ENCODE measurements around the gene IRF1.

The IRF1 gene

DNA sequence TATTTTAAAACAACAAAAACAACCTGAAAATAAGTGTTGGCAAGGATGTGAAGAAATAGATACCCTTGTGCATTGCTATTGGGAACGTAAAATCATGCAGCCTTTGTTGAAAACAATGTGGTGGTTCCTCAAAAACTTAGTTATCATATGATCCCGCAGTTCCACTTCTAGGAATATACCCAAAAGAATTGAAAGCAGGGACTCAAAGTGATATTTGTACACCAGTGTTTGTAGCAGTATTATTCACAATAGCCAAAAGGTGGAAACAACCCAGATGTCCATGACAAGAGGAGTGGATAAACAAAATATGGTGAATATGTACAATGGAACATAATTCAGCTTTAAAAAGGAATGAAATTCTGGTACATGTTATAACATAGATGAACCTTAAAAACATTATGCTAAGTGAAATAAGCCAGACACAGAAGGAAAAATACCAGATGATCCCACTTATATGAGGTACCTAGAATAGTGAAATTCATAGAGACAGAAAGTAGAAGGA is 29.0 kb downstream of the IRF1 start:
- no peak for DNase-seq (ENCODE audit: low read depth, low spot score)

DNA sequence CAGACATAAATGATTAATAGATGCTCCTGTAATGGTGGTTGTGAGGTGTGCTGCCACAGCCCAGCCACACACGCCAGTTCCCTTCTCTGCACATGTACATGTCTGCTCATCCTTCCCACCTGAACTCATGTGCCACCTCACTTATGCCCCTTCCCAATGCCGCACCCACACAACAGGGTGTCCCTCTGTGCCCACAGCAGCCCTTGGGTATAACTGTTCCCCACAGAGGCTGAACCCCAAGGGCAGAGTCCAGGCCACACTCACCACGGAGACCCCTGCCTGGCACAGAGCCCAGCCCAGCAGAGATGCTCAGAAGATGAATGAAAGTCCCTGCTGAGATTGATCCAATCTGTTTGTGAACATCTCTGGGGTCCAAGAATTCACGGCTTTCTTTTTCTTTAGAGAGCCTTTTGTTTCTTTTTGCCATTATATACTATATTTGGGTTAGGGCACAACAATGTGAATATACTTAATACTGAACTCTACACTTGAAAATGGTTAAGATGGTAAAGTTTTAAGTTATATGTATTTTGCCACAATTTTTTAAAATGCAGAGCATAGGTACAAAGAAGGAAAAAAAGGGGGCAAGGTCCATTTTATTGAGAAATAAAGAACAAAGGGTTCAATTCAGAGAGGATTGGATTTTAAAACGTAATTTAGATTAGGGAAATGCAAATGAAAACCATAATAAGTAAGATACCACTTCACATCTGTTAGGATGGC is 29.6 kb downstream of the IRF1 start:
- DNase-seq (ENCODE audit: low read depth, low spot score): no peak

DNA sequence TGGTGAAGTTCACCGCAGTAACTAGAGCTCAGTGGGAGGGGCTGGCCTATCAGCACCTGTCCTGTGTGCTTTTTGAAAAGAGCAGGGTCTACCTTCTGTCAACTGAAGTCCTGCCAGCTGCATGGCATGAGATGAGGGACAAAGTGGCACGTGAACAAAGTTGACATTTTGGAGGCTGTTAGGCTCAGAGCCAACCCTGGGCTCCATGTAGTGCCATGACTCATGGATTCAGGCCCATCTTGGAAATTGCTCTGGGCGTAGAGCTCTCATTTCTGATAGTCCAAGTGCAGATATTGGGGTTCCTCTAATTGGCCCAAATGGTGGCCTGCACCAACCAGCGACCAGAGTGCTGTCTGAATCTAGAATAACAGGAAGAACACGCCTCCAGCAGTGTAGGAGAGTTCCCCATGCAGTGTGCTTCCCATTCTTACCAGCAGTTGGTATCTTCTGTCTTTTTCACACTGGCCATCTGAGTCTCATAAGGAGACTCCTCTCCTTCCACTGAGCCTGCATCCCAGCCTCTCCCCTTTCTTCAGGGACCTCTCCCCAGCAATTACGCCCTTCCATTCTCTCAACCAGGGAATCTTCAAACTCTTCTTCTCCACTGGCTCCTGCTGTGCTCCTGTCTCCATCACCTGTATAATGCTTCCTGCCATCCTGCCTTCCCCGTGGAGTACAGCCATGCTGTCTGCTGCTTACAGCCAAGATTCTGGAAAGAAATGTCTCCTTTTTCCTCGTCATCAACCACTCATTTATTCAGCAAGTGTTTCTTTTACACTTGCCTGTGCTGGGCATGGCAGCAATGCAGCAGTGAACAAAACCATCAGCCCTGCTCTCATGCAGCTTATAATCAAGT is 30.4 kb downstream of the IRF1 start:
- no peak for DNase-seq (ENCODE audit: low read depth, low spot score)

DNA sequence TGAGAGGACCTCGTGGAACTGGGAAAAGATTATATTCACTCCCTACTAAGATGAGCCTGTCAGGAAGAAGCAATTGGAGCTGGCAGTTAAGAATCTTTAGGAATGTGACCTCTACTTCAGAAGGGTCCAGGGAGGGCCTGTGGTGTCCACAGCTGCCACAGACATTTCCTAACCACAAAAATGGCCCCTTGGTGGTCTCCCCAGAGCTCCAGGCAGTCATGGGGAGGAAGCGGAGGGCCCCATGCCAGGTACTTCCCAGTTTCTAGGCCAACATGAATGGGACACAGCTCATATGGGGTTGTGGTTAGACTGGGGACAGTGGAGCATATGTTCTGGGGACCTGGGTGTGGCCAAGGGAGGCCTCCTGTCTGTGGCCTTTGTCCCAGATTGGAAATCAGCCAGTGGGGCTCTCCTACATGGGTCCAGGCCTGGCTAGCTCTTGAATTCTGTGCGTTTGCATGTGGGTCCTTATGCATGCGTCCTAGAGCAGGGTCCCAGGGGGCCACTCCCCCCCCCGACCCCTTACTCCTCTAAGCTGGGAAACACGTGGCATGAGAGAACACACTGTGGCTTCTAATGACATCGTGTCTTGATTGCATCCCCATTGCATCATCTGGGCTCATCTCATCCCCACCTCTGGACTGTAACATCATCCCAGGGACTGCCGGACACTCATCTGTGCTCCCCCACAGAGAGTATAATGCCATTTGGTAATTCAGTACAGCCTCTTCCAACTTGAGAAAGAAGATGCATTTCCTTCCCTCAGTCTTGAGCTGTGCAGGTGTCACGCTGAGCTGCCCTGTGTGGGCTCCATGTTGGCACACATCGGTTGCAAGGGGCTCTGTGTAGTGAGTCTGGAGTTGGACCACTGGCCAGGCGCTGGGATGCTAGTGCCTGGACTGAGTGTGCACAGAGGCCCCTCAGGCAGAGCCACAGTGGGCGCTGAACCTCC is 31.3 kb downstream of the IRF1 start:
- no peak for DNase-seq (ENCODE audit: low read depth, low spot score)

DNA sequence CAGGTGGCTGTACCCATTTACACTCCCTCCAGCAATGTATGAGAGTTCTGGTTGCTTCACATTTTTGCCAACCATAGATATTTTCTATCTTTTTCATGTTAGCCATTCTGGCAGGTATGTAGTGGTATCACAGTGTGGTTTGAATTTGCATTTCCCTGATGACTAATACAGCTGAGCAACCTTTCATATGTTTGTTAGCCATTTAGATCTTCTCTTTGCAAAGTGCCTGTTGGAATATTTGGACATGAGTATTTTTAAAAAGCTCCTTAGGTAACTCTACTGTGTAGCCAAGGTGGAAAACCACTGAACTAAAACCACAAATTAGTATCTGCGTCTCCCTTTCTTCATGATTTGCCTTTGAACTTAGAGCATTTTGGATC is 31.9 kb downstream of the IRF1 start:
- no peak for DNase-seq (ENCODE audit: low read depth, low spot score)

DNA sequence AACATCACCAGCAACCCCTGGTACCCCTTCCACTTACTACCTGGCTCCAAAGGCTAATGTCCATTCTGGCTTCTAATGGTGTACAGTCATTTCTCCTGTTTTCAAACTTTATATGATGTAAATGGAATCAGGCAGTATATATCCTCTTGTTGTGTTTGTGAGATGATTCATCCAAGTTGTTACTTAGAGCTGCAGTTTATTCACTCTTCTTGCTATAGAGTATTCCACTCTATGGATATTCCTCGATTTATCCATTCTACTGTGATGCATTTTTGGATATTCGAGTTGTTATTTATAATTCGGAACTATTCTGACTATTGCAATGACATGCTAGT is 32.4 kb downstream of the IRF1 start:
- DNase-seq (ENCODE audit: low read depth, low spot score): no peak

DNA sequence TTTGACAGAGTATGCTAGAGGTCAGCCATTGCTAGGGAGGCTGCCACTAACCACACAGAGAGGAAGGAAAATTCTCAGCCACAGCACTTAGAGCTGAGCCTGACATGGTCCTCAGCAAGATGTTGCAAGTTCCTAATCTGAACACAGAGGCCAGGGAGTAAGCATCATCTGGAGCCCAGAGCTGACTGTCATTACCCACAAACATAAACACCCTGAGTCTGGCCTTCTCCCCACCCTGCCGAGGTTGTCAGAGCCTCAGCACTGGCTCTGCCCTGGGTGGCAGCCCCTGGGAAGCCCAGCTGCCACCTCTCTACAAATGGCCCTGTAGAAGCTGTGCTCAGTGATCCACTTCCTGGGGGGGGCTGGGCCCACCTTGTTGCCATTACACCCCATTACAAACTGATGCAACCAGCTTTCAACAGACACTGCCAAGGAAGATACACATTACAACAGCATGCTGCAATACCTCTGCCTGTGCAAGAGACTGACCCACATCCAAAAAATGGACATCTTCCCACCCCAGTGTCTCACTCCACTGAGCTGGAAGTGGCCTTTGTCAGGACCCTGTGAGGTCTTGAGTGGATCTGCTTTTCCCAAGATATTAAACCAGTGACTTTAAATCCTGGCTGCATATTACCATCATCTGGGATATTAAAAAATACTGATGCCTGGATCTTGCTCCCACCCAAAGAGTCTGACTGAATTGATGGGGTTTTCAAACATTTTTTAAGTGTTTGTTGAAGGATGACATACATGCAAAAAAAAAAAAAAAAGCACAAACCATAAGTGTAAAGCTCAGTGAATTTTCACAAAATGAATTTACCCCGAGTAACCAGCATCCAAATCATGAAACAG is 33.0 kb downstream of the IRF1 start:
- no peak for DNase-seq (ENCODE audit: low read depth, low spot score)

DNA sequence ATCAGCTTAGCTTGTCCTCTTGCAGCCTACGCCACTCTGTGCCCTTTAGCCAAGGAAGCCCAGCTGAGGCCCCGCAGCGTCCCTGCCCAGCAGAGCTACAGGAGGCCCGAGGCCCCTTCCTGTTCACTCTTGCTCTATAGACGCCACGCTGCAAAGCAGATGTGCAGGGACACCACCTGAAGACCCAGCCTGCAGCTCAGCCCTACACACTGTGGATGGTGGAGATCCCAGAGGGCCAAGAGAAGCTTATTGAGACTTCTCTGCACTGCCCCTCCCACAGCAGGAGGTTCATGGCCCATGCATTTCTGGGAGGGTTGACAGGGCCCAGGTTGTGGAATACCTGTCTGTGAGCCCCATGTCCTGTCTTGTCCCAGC is 33.6 kb downstream of the IRF1 start:
- no peak for DNase-seq (ENCODE audit: low read depth, low spot score)

DNA sequence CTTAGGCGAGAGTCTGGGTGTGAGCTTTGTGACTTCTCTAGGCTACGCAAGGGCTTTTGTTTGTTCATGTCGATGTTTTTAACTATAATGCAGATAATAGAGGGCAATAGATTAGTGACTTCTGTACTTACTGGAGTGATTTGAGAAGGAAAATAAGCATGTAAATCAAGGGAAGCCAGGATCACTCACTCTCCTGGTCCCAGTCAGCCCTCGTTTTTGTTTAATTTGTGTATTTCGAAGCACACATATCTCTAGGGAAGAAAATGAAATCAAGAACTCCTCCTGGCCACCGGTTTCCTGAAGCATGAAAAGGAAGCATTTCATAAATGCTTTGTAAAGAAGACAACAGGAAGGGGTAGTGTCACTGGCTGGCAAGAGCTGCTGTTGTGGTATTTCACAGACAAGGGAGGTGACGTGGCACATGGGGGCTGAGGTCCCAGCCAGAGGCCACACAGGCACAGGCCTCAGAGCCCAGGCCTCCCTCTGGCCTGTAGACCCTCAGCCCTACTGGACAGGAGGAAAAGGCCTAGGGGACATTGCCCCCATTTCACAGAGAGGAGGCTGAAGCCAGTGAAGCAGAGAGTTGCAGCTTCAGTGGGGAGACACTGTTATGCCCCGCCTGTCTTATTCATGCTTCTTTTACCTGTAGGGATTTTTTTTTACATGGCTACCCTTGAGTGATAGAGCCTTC is 34.1 kb downstream of the IRF1 start:
- DNase-seq (ENCODE audit: low read depth, low spot score): no peak

DNA sequence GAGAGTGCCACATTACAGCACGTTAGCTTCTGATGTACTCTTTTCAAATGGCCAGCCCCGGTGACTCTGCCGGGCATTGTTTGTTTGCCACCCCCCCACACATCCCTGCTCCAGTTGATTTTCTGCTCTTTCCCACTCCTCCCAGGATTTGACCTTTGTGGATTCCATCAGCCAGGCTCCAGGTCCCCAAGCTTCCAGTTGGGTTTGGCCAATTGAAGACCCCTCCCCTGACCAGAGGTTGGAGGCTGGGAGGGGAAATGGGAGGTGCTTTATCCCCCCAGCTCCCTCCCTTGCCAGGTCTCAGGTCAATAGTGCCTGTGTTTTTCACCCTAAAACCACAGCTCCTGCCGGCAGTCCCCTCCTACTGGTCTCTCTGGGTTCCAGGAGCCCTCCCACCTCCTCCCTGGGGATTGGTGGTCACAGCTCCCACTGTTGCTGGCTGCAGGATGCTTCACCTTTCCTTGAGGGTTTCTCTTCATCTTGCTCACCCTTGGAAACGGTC is 34.9 kb downstream of the IRF1 start:
- DNase-seq (ENCODE audit: low read depth, low spot score): no peak

DNA sequence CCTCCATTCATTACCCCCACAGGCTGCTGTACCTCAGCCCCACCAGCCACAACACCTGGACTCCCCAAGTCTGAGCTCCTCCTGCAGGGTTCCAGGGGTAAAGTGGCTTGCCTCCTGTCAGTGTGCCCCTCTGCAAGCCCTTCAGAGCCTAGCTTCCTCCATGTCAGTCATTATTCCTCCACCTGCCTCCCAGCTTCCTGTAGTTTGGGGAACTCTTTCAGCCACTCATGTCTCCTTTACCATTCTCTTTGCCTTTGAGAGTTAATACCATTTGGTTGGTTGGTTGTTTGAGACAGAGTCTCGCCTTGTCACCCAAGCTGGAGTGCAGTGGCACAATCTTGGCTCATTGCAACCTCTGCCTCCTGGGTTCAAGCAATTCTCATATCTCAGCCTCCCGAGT is 36.2 kb downstream of the IRF1 start:
- no peak for DNase-seq (ENCODE audit: low read depth, low spot score)

DNA sequence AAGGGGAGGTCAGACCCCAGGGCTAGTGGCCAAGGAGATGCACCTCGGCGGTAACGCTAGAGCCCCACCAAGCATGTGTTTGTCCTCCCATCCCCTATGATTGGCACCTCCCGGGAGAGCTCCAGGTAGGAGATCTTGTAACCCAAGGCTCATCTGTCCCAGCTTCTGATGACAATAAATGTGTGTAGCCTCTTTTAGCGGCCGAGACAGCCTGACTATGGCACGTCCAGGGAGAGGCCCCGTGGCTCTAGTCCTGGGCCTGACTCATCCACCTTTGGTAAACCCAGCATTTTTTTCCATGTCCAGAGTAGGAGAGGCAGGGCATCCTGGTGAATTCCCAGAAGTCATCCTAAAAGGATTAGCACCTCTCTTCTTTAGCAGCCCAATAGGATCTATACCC is 39.2 kb downstream of the IRF1 start:
- DNase-seq (ENCODE audit: low read depth, low spot score): no peak

DNA sequence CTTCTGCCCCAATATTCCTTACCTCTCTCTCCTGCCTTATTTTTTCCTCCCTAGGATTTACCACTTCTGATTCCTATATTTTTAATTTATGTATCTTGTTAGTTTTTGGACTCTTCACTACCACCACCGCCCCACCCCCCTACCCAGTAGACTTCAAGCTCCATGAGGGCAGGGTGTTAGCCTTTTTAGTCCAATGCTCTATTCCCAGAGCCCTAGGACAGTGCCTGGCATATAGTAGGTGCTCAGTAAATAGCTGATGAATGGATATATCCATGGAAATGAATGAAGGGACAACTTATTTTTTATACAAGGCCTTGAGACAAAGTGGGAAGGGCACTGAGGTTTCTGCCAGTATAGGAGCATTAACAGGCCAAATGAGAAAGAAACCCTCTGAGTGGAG is 41.5 kb downstream of the IRF1 start:
- DNase-seq (ENCODE audit: low read depth, low spot score): no peak

DNA sequence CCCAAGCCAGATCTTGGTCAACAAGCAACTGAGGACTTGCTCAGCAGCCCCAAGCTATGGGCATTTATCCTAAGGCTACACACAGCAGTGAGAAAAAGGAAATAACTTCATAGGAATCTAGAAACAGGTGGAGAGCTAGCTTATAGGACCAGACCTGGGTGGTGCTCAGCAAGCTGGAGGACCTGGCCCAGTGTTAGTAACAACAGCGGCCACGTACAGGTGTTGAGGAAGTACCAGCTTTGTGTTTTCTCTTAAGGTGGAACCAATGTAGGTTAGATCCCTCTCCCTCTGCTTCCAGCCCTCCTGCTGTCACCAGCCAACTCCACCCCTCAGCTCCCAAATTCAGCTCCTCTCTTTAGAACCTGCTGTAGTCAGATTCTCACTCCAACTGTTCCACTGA is 43.4 kb downstream of the IRF1 start:
- DNase-seq (ENCODE audit: low read depth, low spot score): no peak

DNA sequence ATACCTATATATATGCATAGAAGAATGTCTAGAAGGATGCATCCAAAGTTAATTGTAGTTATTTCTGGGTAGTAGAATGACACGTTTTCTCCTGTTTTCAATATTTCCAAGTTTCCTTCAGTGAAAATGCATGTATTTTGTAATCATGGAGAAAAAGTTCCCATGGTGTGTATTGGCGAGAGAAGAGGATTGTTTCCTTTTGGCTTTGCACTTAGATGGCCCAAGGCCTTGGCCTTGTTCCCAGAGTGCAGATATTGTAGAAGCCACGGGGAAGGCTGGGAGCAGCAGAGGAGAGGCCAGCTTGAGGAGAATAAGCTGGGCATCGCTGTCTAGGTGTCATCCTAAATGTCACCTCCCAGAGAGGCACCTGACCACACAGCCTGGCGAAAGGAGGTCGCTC is 44.0 kb downstream of the IRF1 start:
- DNase-seq (ENCODE audit: low read depth, low spot score): no peak

DNA sequence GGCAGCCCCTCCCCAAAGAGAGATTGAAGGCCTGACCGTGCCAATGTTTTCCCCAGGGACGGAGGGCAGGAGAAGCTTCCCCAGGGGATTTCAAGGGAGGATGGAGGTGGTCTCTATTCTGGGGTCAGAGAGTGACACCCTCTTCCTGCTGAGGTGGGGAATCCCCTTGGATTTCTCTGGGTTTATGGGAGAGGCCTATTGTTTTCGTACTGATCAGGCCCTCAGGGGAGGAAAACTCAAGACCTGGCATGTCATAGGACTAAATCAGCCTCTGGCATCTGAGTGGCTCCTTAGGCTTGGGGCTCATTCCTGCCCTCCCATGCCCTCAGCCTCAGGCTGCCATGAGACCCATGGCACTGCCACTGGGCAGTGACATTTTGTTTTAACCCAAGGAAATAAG is 44.6 kb downstream of the IRF1 start:
- DNase-seq (ENCODE audit: low read depth, low spot score): no peak

DNA sequence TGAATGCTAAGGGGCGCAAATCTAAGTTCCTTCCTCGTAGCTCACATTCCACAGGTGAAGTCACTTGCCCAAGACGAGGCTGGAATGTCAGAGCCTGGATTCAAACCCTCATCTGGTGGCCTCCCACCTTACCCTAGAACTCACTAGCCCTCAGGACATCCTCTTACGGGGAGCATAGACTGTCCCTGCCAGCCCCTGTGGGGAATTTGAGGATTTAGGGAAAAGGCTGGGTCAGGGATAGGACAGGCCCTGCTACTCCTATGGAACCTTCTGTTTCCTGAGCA is 45.0 kb downstream of the IRF1 start:
- no peak for DNase-seq (ENCODE audit: low read depth, low spot score)

DNA sequence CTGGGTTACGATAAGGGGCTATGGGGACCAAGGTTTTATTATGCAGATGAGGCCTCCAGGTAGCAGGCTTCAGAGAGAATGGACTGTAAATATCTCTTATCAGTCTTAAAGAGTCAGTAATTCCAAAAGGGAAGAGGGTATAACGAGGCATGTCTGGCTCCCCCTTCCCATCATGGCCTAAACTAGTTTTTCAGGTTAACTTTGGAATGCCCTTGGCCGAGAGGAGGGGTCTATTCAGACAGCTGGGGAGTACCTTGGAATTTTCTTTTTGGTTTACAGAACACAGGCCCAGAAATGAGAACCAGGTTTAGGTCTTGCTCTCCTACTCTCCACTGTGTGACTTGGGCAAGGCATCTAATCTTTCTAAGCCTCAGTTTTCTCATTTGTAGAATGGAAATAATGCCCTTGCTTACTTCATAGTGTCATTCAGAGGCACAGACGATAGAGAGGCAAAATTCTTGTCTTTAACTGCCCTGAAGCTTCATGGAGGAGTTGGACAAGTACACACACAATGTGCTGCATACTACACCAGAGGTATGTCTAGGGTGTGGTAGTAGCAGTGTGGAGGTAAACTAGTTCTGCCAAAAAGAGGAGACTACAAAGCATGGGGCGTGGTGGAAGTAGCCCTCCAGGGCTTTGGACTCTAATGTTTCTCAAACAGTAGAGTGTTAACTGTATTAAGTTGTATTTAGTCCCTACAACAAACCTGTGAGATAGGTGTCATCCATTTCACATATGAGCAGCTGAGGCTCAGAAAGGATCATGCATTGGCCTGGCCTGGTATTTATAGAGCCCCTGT is 45.5 kb downstream of the IRF1 start:
- no peak for DNase-seq (ENCODE audit: low read depth, low spot score)

DNA sequence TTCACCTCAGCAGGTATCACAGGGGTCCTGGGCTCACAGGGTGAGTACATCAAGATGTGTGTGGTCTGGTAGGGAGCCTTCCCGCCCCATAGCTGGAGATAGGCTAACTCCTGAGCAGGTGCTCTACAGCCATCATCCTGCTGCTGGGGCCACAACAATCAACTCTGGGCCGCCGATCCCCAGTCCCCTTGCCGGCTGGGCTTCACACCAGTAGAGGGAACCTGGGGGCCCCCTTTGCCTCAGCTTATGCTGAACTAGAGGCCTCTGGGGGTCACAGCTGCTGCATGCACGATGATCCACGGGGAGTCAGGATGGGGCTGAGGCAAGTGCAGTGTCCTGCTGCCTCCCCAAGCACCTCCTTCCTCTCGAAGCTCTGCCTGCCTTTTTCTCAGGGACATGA is 46.5 kb downstream of the IRF1 start:
- DNase-seq (ENCODE audit: low read depth, low spot score): no peak
